NCI-H2171 (cell line): ENCODE measurements around the gene C2orf76.
"Not testable (repeated sequence)": the region's sequence is repeated elsewhere in the genome, so short reads cannot be mapped to it uniquely, and the experiment has no call there.

ENCODE experiments used
- DNase-seq: peaks from one replicate; lab custom pipeline; 2025; lab: John Stamatoyannopoulos, UW

C2orf76 gene

DNA sequence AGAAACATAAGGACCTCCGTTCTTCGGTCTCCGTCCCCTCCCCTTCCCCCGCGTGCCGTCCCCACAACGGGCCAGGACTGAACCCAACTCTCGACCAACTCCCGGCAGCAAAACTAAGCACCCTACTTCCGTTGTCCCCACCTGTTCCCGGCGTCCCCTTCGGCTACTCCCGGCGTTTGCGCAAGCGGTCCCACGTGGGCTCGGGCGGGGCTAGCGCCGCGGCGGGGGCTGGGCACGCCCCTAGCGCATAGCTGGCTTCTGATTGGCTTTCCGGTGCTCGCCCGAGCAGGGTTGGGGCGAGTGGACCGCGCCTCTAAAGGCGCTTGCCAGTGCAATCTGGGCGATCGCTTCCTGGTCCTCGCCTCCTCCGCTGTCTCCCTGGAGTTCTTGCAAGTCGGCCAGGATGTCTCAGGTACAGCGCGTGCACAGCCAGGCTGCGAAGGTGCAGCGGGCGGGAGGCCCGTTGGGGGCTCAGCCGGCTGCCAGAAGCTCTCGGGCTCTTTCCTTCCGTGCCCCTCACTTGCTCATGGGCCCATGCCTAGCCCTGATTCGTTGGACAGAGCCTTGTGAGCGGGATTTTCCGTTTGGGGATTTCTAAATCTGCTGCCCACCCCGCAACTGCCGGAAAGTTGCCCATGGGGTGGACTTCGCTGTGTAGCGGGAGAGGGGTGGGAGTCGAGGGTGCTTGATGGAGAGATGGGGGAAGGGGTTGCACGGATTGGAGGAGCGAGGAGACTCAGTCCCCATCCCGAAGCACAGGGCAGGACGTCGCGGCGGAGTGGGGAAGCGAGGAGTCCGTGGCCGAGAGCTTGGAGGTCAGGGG is at the start of gene C2orf76, which contains the start of gene DBI:
TSS of gene C2orf76 (minus strand) at position 186 of the 823 bp plus-strand sequence. CDS start 26,875 bp downstream, outside the sequence.
TSS of gene DBI (plus strand) at position 329 of the 823 bp plus-strand sequence. CDS start at position 404, 75 bp downstream.
- DNase-seq: peak; percentile 95

DNA sequence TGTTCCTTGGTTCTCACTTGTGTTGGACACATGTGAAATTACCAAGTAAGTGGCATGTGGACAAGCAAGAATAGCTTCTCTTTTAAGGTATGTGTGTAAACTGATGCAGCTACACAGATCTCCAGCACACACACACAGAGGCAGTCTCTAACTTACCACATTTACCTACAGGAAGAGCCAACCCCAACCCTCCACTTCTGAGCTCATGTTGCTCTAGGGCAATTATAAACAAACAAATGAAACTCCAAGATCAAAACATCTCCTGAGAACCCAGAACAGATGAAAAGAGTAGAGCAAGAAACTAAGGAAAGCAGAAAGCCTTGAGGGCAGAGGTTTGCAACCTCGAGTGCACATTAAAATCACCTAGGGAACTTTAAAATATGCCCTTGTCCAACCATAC is 49.0 kb upstream of the C2orf76 start:
- DNase-seq: no peak

DNA sequence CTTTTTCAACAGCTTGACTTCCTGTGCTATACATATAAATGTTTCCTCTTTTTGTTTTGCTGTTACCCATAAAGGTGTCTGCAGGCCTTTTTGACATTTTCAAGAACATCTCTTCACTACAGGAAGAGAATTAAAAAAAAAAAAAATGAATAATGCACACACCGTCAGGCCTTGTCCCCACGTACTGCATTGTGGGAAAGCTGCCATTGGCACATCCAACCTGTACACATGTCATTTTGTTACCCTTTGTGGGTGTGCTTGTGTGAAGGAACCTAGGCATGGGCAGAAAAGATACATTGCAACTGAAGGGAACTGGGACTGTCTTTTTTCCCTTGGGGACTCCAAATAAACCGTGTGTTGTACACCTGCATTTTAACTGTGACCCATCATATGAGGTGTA is 48.3 kb upstream of the C2orf76 start:
- DNase-seq: no peak

- no peak for DNase-seq
These were observed 42.9 kb upstream of the C2orf76 start for GRCh38 chr2:119409506-119409905.

GRCh38 chr2:119408221-119408619 is 41.6 kb upstream of the C2orf76 start:
- no peak for DNase-seq

DNA sequence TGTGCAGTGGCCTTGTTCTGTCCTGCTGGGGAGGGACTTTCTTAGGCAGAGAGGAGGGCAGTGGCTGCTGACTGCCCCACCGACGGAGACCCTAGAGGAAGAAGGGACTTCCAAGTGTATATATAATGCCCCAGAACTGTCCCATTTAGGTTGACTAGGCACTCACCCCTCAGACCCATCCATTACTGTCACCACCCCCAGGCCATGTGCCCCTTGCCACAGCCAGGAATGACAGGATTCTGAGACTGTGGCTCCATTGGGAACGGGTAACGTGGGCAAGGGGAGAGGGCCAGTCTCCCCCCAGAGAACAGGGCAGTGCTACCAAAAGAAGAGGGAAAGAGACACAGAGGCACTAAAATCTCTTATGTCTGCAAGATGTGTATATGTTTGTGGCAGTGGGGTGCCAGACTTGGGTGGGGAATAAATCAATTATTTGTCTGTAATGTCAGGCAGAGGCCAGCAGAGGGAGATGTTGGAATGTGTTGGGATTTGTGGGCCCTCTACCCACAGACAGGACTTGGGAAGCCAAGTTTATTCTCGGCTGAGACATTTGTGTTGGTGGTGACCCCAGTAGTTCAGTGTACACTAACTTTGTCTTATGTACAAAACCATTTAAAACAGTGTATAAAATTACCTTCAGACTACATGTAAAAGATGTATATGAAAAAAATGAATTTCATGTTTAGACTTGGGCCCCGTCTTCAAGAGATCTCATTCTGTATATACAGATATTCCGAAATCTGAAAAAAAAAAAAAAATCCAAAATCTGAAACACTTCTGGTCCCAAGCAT is 41.0 kb upstream of the C2orf76 start:
- DNase-seq: peak; percentile 41

DNA sequence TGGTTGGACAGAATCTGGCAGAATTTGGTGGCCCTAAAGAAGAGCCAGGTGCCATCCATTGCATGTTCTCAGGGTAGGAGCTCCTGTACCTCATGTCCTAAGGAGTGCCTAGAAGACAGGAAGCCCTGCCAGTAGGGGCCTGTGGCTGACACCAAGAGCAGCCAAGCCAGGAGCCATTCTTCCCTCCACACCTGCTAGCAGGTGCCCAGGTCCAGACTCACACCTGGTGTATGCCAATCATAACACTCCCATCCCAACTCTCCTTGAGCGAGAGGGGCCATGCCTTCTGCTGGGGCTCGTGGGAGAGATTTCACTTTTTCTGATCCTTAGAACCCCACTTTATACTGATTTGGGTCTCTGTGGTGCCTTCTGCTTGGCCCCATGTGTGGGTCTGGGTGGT is 38.5 kb upstream of the C2orf76 start:
- DNase-seq: no peak

DNA sequence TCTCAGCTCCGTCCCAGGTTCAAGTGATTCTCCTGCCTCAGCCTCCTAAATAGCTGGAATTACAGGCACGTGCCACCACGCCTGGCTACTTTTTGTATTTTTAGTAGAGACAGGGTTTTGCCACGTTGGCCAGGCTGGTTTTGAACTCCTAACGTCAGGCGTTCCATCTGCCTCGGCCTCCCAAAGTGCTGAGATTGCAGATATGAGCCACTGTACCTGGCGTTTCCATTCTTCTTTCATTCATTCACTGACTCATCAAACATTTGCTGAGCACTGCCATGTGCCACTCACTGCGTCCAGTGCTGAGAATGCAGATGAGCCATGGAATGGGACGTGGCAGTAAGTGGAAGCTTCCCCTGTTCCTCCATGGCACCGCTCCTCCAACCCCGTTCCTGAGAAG is 37.0 kb upstream of the C2orf76 start:
- not testable (repeated sequence) for DNase-seq

DNA sequence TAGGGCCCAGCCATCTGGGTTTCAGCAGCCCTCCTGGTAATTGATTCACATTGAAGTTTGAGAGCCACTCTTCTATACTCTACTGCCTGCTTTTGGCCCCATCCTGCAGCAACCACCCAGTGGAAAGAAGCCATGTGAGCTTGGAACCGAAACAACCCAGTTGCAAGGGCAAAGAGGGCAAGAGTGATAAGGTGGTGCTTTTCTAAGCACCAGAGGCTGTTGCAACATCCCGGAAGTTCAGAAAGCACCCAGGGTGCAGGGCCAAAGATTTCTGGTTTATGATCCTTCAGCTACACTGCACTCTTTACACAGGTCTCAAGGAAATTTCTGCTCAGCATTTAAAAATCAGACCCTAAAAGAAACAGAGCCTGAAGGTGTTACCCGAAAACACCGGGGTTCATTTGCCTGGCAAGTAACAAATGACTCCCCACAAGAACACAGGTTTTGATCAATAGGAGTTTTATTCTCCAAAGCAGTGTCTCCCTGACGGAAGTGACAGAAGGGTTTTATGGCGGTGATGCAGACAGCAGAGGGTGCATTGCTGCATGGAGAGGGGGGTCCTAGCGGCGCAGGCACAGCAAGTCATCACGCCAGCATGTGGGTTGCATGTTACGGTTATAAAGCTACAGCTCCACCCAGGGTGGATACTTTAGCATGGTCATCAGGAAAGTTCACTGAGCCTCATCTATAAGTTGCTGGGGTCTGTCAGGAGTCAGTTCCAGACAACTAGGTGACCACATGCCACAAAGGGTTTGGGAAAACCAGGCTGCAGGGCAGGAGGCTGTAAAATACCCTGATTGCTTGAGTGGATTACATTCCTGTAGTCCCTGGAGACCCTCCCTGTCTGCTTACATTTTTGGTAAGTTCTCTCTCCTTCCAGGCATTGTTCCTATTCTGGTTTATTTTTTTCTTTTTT is 36.3 kb upstream of the C2orf76 start:
- no peak for DNase-seq

DNA sequence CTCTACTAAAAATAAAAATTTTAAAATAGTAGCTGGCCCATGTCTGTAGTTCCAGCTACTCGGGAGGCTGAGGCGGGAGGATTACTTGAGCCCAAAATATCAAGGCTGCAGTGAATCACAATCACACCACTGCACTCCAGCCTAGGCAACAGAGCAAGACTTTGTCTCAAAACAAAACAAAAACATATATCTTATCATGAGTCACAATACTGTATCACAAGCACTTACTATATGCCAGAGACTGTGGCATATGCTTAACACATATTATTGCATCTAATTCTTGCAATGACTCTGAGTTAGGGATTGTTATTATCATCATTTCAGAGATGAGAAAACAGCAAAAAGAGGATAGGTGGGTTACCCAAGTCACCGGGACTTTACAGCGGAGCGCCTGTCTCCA is 35.5 kb upstream of the C2orf76 start:
- DNase-seq: no peak

GRCh38 chr2:119397196-119397595 is 30.6 kb upstream of the C2orf76 start:
- no peak for DNase-seq

- no peak for DNase-seq
These were observed 27.5 kb upstream of the C2orf76 start for GRCh38 chr2:119393971-119394748.

DNA sequence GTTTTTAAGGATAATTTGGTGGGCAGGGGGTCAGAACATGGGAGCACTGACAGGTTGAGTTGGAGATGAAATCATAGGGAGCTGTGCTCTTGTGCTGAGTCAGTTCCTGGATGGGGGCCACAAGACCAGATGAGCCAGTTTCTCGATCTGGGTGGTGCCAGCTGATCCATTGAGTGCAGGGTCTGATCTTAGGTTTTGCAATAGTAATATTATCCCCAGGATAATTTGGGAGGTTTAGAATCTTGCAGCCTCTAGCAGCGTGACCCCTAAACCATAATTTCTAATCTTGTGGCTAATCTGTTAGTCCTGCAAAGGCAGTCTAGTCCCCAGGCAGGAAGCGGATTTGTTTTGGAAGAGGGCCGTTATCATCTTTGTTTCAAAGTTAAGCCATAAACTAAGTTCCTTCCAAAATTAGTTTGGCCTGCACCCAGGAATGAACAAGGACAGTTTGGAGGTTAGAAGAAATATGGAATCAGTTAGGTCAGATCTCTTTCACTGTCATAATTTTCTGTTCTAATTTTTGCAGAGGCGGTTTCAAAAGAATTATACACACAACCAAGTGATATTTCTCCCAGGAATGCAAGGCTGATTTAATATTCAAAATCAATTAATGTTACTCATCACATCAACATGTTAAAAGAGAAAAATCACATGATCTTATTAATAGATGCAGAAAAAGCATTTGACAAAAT is 23.1 kb upstream of the C2orf76 start:
- peak; percentile 8 for DNase-seq

DNA sequence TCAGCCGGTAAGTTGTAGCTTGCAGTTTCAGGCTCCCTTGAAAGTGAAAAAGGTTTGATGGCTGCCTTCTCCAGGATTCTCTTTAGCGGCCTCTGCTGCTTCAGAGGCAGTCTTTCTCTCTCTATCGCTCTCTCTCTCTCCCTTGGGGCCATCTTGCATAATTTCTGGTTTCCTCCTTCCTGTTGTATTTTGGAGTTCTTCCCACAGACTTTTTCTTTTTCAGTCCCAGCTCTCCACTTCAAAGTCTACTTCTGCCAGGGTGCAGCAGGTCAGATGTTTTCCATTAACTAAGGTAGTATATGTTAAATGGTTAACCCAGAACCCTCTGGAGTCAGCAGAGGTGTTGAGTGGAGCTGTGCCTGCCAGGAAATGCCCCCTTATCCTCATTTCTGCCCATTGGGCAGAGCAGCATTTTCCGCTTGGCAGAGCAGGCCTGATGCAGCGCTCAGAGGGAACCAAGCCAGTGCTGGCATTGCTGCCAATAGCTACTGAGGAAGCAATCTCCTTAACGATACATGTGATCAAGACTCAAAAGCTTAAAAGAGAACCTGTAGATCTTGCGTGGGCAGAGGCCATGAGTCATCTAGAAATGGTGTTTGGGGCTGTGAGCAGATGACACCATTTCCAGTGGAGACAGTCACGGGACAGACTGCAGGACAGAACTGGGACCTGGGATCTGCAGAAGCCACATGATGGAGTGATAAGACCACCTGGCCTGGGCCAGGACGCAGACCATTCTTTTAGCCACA is 20.9 kb upstream of the C2orf76 start:
- DNase-seq: peak; percentile 13

- no peak for DNase-seq
These were observed 18.8 kb upstream of the C2orf76 start for GRCh38 chr2:119385466-119385865.

DNA sequence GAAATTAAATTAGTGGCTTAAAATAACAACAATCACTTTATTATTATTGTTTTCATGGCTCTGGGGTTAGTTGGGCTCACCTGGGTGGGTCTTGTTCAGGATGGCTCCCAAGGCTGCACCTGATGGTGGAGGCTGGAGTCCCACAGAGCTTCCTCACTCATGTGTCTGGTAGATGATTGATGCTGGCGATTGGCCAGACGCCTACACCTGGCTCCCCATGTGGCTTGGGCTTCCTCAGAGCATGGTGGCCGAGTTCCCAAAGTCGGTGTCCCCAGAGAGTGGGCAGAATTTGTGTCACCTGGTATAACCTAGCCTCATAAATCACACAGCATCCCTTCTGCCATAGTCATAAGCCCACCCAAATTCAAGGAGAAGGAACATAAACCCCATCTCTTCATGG is 18.3 kb upstream of the C2orf76 start:
- DNase-seq: peak; percentile 85

GRCh38 chr2:119383410-119384140 is 16.9 kb upstream of the C2orf76 start:
- DNase-seq: peak; percentile 76

DNA sequence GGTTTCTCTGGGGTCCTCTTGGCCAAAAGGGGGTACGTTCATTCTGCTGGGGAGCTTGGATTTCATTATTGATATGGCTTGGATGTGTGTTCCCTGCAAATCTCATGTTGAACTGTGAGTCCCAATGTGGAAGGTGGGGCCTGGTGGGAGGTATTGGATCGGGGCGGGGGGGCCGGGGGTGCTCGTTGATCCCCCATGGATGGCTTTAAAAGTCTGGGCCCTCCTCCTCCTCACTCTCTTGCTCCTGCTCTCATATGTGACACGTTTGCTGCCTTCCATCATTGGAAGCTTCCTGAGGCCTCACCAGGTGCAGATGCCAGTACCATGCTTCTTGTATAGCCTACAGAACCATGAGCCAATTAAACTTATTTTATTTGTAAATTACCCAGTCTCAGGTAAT is 11.9 kb upstream of the C2orf76 start:
- no peak for DNase-seq

- DNase-seq: no peak
These were observed 11.3 kb upstream of the C2orf76 start for GRCh38 chr2:119377993-119378345.
